Measurements from ENCODE around the gene FAM171A2.

Gene FAM171A2

DNA sequence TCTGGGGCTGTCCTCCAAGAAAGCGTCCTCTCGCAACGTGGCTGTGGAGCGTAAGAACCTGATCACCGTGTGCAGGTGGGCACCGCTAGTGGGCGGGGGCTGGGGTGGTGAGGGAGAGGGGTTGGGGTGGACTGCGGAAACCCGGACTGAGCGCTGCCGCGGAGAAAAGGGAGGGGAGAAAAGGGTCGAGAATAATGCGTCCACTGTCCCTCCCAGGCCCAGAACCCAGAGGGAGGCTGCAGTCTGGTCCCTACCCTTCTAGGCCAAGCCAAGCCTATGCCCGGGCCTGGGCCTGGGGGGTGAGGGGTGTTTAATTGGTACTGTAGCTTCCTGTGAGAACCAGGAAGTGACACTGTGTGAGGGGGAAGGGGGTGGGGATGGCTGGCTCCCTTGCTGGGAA lies 54.8 kb downstream of the FAM171A2 start:
- H3K4me3 ChIP-seq (ENCODE audit: low read length), result peak overlapping the region; percentile 32
- H3K4me1 ChIP-seq (ENCODE audit: control insufficient read depth, insufficient read depth, low read length), result peaks cover 3% of the 10 kb centered on the region
- H3K9ac ChIP-seq (ENCODE audit: low read length), result no peak overlapping the region
- H3K27ac ChIP-seq (ENCODE audit: low read depth, low read length), result no peak overlapping the region
- H3K27me3 ChIP-seq (ENCODE audit: control insufficient read depth, insufficient read depth, low read length), result no peaks in the 10 kb centered on the region
- H3K36me3 ChIP-seq (ENCODE audit: control insufficient read depth, insufficient read depth, low read length), result no peaks in the 10 kb centered on the region

DNA sequence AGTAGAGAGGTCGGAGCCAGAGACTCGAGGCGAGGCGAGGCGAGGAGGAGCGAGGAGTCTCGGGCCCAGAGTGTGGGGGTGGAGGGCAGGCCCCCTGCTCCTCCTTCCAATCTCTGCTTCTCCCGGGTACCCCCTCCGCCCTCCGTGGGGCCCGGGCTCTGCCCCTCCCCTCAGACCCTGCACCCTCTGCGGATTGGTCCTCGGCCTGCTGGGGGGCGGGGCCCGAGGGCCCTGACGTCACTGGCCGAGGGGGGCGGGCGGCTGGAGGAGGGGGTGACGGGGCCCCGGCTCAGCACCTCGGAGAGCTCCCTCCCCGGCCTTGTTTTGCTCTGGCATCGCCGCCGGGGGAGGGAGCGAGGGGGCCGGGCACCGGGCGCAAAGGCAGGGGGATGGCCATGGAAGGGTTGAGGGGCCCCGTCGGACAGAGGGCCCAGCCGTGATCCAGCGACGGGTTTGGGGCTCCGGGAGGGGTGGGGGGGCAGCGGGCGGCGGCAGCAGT lies 55.3 kb downstream of the FAM171A2 start, which contains the start of gene RUNDC3A:
Gene RUNDC3A, plus strand, starts transcription at position 282 of the 499 bp plus-strand sequence. CDS start 232 bp downstream, outside the sequence.
- no peaks in the 10 kb centered on the region for H3K27me3 ChIP-seq (ENCODE audit: control insufficient read depth, insufficient read depth, low read length)
- H3K36me3 ChIP-seq (ENCODE audit: control insufficient read depth, insufficient read depth, low read length), result no peaks in the 10 kb centered on the region
- H3K4me3 ChIP-seq (ENCODE audit: low read length), result peak within 1 kb of the TSS; percentile 50
- no peak within 1 kb of the TSS for H3K9ac ChIP-seq (ENCODE audit: low read length)
- peak within 1 kb of the TSS; percentile 19 for H3K27ac ChIP-seq (ENCODE audit: low read depth, low read length)
- H3K4me1 ChIP-seq (ENCODE audit: control insufficient read depth, insufficient read depth, low read length), result peaks cover 3% of the 10 kb centered on the region

- Histone ChIP-seq H3K27me3 (ENCODE audit: control insufficient read depth, insufficient read depth, low read length) (no peaks in the 10 kb centered on the region), H3K4me1 (ENCODE audit: control insufficient read depth, insufficient read depth, low read length) (peaks cover 3% of the 10 kb centered on the region), H3K4me3 (ENCODE audit: low read length) (peak overlapping the region; percentile 50), H3K9ac (ENCODE audit: low read length) (no peak overlapping the region), H3K36me3 (ENCODE audit: control insufficient read depth, insufficient read depth, low read length) (no peaks in the 10 kb centered on the region), H3K27ac (ENCODE audit: low read depth, low read length) (peak overlapping the region; percentile 19)
These were observed 56.1 kb downstream of the FAM171A2 start for GRCh38 chr17:44307387-44308186.

GRCh38 chr17:44304651-44305050 lies 59.0 kb downstream of the FAM171A2 start:
- H3K27me3 ChIP-seq (ENCODE audit: control insufficient read depth, insufficient read depth, low read length), result no peaks in the 10 kb centered on the region
- H3K27ac ChIP-seq (ENCODE audit: low read depth, low read length), result no peak overlapping the region
- H3K4me3 ChIP-seq (ENCODE audit: low read length), result no peak overlapping the region
- H3K4me1 ChIP-seq (ENCODE audit: control insufficient read depth, insufficient read depth, low read length), result peaks cover 3% of the 10 kb centered on the region
- no peaks in the 10 kb centered on the region for H3K36me3 ChIP-seq (ENCODE audit: control insufficient read depth, insufficient read depth, low read length)
- H3K9ac ChIP-seq (ENCODE audit: low read length), result no peak overlapping the region
